ENCODE measurements around the gene GARIN1A. TPM values are rescaled to one million over a fixed set of nuclear protein-coding genes. Genes with fewer than 3 reads are reported as not detected.
"Not testable (repeated sequence)": the region's sequence is repeated elsewhere in the genome, so short reads cannot be mapped to it uniquely, and the experiment has no call there.

GARIN1A gene
- 1 to 10 TPM in 1 of 2 donors, under 1 TPM in 1; 0.14 to 1.1 TPM for total RNA-seq

DNA sequence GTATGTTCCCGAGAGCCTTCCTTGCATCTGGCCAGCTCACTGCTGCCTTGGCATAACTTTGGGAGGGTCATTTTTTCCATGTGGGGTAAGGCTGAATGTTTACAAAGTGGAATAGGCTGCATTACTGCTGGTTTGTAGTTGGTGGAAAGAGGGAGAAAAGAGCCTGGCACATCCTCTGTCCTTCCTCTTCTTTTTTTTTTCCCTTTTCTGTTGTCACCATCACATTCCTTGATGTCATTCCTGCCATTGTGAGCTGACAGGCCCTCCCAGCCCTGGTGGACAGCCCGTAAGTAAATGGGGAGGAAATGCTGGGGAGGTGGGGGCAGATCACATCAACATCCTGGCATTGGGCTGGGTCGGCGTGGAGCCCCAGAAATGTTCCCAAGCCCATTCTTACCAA, at the start of gene GARIN1A:
Gene GARIN1A, plus strand, starts transcription at position 301 of the 400 bp plus-strand sequence. CDS start 106 bp downstream, outside the sequence.
- Mint-ChIP-seq H3K9me3 (no peaks in the 10 kb centered on the region), H3K27ac (peak within 1 kb of the TSS in 1 of 2 donors; percentile 74), H3K36me3 (no peaks in the 10 kb centered on the region)
- DNase-seq (ENCODE audit: low spot score in 2 of 2): no peak
- ATAC-seq: no peak

DNA sequence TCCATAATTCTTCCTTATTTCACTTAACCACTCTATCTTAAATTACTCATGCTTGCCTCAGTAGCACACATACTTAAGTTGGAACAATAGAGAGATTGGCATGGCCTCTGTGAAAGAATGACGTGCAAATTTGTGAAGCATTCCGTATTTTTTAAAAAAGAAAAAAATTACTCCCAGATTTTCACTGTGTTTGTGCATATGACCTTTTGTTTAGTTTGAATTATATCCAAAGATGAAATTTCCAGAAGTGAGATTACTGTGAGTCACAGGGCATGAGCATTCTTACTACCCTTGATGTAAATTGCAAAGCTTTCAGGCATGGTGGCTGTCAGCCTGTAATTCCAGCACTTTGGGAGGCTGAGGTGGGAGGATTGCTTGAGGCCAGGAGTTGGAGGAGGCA, 45.0 kb upstream of the GARIN1A start:
- not testable (repeated sequence) for H3K9me3 Mint-ChIP-seq; DNase-seq (ENCODE audit: low spot score in 2 of 2); H3K36me3 Mint-ChIP-seq; ATAC-seq; H3K27ac Mint-ChIP-seq

DNA sequence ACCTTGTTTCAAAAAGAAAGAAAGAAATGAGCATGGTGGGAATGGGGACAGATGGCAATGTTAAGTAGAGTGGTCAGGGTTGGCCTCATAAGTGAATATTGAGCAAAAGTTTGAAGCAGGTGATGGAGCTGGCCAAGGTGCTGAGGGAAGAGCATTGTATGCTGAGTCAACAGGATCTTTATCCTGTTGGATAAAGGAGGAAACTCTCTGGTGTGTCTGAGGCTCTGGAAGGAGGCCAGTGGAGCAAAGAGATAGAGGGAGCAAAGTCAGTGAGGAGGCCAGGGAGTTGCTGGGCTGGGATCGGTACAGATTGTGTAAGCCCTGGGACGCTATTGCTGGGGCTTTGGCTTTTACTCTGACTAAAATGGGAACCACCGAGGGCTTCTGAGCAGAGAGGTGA, 38.2 kb upstream of the GARIN1A start:
- ATAC-seq; DNase-seq (ENCODE audit: low spot score in 2 of 2); H3K9me3 Mint-ChIP-seq: not testable (repeated sequence)
- H3K36me3 Mint-ChIP-seq: peaks cover 7 to 11% of the 10 kb centered on the region in 2 donors
- H3K27ac Mint-ChIP-seq: peak overlapping the region in 1 of 2 donors; percentile 53

DNA sequence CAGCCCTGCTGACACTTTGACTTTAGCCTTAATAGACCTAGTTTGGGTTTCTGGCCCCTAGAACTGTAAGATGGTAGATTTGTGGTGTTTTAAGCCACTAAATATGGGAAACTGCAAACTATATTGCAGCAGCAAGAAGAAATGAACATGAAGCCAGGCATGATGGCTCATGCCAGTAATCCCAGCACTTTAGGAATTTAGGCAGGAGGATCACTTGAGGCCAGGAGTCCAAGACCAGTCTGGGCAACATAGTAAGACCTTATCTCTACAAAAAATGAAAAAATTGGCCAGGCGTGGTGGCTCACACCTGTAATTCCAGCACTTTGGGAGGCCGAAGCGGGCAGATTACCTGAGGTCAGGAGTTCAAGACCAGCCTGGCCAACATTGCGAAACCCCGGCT, 26.9 kb upstream of the GARIN1A start:
- not testable (repeated sequence) for H3K27ac Mint-ChIP-seq; H3K9me3 Mint-ChIP-seq; DNase-seq (ENCODE audit: low spot score in 2 of 2); ATAC-seq; H3K36me3 Mint-ChIP-seq

DNA sequence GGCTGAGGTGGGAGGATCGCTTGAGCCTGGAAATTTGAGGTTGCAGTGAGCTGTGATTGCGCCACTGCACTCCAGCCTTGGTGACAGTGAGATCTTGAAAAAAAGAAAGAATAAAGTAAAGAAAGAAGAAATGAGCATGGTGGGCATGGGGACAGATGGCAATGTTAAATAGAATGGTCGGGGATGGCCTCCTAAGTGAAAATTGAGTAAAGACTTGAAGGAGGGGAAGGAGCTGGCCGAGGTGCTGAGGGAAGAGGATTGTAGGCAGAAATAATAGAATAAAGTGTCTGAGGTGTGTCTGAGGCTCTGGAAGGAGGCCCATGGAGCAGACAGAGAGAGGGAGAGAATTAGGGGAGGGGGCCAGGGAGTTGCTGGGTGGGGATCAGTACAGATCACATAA, 26.2 kb upstream of the GARIN1A start:
- not testable (repeated sequence) for DNase-seq (ENCODE audit: low spot score in 2 of 2); H3K36me3 Mint-ChIP-seq; ATAC-seq; H3K9me3 Mint-ChIP-seq
- peak overlapping the region in 1 of 2 donors; percentile 39 for H3K27ac Mint-ChIP-seq

DNA sequence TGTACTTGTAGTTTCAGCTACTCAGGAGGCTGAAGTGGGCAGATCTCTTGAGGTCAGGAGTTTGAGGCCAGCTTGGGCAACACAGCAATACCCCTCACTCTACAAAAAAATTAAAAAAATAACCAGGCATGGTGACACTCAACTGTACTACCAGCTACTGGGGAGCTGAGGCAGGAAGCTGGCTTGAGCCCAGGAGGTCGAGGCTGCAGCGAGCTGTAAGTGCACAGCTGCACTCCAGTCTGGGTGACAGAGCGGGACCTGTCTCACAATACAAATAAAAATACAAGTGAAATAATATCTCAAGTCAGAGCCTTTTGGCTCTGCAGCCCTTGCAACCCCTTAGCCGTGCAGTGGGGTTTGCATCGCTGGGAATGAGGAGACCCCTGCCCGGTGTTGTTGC, 25.2 kb upstream of the GARIN1A start:
- H3K9me3 Mint-ChIP-seq; H3K27ac Mint-ChIP-seq; DNase-seq (ENCODE audit: low spot score in 2 of 2); H3K36me3 Mint-ChIP-seq; ATAC-seq: not testable (repeated sequence)

DNA sequence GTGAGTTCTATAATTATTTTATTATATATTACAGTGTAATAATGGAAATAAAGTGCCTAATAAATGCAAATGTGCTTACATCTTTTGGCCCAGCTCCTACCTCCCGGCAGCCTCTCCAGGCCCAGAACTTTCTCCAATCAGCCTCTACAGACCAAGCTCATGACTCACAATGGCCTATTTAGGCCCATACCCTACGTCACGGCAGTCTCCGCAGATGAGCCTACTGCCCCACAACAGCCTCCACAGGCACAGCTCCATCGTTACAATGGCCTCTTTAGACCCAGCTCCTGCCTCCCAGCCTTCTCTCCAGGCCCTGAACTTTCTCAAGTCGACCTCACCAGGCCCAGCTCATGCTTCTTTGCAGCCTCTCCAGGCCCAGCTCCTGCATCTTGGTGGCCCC, 21.0 kb upstream of the GARIN1A start:
- not testable (repeated sequence) for DNase-seq (ENCODE audit: low spot score in 2 of 2); H3K36me3 Mint-ChIP-seq; H3K27ac Mint-ChIP-seq; ATAC-seq; H3K9me3 Mint-ChIP-seq

DNA sequence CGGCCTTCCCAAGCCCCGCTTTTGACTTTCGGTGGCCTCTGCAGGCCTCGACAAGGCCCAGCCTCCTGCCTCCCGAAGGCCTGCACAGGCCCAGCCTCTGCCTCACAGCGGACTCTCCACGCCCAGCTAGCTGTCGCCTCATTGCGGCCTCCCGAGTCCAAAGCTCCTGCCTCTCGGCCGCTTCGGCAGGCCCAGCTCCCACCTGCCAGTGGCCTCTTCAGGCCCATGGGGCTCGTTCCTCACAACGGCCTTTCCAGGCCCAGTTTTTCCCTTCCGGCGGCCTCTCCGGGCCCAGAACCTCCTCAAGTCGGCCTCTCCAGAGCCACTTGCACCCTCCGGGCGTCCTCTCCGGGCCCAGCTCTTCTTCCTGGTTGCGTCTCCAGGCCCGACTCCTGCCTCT, 19.5 kb upstream of the GARIN1A start:
- H3K9me3 Mint-ChIP-seq; ATAC-seq; H3K36me3 Mint-ChIP-seq; DNase-seq (ENCODE audit: low spot score in 2 of 2): not testable (repeated sequence)
- peak overlapping the region in 1 of 2 donors; percentile 50 for H3K27ac Mint-ChIP-seq

DNA sequence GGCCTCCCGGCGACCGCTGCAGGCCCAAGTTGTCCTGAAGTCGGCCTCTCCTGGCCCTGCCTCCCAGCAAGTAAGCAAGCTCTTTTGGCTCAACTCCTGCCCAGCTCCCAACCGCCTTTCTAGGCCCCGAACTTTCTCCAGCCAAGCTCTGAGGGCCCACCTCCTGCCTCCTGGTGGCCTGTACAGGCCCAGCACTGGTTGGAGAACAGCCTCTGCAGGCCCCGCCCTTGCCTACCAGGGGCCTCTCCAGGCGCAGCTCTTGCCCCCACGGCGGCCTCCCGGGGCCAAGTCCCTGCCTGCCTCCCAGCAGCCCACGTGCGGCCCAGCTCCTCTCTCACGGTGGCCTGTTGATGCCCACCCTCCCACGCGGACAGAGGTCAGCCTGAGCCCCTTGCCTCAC, 18.9 kb upstream of the GARIN1A start:
- not testable (repeated sequence) for H3K9me3 Mint-ChIP-seq; ATAC-seq; DNase-seq (ENCODE audit: low spot score in 2 of 2); H3K36me3 Mint-ChIP-seq
- peak overlapping the region in 1 of 2 donors; percentile 50 for H3K27ac Mint-ChIP-seq

DNA sequence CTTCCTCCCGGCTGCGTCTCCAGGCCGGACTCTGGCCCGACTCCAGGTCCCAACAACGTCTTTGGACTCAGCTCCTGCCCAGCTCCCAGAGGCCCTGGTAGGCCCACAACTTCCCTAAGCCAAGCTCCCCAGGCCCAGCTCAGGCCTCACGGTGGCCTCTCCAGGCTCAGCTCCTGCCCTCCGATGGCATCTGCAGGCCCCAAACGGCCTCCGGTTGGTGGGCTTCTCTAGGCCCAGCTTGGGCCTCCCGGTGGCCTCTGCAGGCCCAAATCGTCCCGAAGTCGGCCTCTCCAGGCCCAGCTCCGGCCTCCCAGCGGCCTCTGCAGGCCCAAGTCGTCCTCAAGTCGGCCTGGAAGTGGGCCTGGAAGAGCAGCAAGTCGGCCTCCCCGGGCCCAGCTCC, 18.0 kb upstream of the GARIN1A start:
- not testable (repeated sequence) for DNase-seq (ENCODE audit: low spot score in 2 of 2); ATAC-seq; H3K36me3 Mint-ChIP-seq; H3K9me3 Mint-ChIP-seq
- peak overlapping the region in 1 of 2 donors; percentile 76 for H3K27ac Mint-ChIP-seq

DNA sequence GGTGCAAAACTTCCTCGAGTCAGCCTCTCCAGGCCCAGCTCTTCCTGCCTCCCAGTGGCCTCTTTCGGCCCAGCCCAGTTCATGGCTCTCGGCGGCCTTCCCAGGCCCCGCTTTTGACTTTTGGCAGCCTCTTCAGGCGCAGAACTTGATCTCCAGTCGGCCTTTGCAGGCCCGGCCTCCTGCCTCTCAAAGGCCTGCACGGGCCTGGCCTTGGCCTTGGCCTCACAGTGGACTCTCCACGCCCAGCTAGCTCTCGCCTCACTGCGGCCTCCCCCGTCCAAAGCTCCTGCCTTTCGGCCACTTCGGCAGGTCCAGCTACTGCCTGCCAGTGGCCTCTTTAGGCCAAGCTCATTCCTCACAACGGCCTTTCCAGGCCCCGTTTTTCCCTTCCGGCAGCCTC, 17.6 kb upstream of the GARIN1A start:
- not testable (repeated sequence) for ATAC-seq; H3K9me3 Mint-ChIP-seq; H3K36me3 Mint-ChIP-seq; DNase-seq (ENCODE audit: low spot score in 2 of 2)
- H3K27ac Mint-ChIP-seq: peak overlapping the region; percentile 55 to 76

DNA sequence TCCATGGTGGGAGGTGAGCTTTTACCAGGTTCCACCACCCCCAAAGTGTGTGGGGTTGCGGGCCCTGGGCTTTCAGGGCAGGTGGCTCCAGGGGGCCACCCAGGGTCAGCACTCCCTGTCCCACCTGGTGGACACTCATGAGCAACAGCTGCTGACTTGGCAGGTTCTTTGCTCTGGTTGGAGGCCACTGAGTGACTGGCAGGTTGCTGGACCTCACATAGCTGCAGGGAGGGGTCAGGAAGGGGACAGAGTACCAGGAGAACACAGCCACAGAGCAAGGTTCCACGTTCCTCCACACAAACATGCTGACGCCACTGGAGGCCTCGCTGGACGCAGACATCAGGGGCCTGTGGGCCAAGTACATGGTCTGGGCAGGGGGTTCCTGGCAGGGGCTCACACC, 13.7 kb upstream of the GARIN1A start:
- not testable (repeated sequence) for H3K9me3 Mint-ChIP-seq; DNase-seq (ENCODE audit: low spot score in 2 of 2); ATAC-seq
- Mint-ChIP-seq H3K36me3 (peaks cover 9 to 19% of the 10 kb centered on the region in 2 donors), H3K27ac (peak overlapping the region; percentile 35 to 60)

DNA sequence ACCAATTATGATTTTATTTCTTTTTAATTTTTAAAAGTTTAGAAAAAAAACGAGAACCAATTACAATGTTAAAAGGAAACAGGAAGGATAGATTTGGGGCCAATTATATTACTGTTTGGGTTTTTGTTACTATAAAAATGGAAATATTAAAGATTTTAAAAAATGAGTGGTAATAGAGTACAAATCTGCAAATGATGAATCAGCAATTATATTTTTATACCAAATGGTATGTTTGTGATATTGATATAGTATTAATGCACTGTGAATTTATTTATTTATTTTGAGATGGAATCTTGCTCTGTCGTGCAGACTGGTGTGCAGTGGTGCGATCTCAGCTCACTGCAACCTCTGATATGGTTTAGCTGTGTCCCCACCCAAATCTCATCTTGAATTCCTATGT, 11.5 kb upstream of the GARIN1A start:
- H3K27ac Mint-ChIP-seq: no peak overlapping the region
- peaks cover 9 to 19% of the 10 kb centered on the region in 2 donors for H3K36me3 Mint-ChIP-seq
- DNase-seq (ENCODE audit: low spot score in 2 of 2): no peak
- no peak for ATAC-seq
- H3K9me3 Mint-ChIP-seq: peaks cover 6% of the 10 kb centered on the region in 2 donors

DNA sequence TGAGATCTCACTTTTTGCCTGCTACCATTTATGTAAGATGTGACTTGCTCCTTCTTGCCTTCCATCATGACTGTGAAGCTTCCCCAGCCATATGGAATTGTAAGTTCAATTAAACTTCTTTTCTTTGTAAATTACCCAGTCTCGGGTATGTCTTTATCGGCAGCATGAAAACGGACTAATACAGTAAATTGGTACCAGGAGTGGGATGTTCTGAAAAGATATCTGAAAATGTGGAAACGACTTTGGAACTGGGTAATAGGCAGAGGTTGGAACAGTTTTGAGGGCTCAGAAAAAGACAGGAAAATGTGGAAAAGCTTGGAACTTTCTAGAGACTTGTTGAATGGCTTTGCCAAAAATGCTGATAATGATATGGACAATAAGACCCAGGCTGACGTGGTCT, 10.6 kb upstream of the GARIN1A start:
- DNase-seq (ENCODE audit: low spot score in 2 of 2) (no peak), ATAC-seq (no peak)
- peaks cover 6% of the 10 kb centered on the region in 2 donors for H3K9me3 Mint-ChIP-seq
- peak overlapping the region in 1 of 2 donors; percentile 66 for H3K27ac Mint-ChIP-seq
- peaks cover 9 to 19% of the 10 kb centered on the region in 2 donors for H3K36me3 Mint-ChIP-seq

DNA sequence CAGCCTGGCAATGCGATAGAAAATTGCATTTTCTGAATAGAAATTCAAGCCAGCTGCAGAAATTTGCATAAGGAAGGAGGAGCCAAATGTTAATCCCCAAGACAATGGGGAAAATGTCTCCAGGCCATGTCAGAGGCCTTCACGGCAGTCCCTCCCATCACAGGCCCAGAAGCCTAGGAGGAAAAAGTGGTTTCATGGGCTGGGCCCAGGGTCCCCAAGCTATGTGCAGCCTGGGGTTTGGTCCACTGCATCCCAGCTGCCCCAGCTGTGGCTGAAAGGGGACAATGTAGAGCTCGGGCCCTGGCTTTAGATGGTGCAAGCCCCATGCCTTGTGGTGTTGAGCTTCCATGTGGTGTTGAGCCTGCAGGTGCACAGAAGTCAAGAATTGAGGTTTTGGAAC, 10.0 kb upstream of the GARIN1A start:
- no peak overlapping the region for H3K27ac Mint-ChIP-seq
- H3K36me3 Mint-ChIP-seq: peaks cover 9 to 19% of the 10 kb centered on the region in 2 donors
- DNase-seq (ENCODE audit: low spot score in 2 of 2) (no peak), ATAC-seq (no peak)
- H3K9me3 Mint-ChIP-seq: peaks cover 6% of the 10 kb centered on the region in 2 donors

DNA sequence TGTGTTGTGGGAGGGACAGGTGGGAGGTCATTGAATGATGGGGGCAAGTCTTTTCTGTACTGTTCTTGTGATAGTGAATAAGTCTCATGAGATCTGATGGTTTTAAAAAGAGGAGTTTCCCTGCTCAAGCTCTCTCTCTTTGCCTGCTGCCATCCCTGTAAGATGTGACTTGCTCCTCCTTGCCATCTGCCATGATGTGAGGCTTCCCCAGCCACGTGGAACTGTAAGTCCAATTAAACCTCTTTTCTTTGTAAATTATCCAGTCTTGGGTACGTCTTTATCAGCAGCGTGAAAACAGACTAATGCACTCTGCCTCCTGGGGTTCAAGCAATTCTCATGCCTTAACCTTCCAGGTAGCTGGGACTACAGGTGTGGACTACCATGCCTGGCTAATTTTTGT, 8.9 kb upstream of the GARIN1A start:
- peaks cover 9 to 19% of the 10 kb centered on the region in 2 donors for H3K36me3 Mint-ChIP-seq
- not testable (repeated sequence) for H3K9me3 Mint-ChIP-seq; ATAC-seq; H3K27ac Mint-ChIP-seq; DNase-seq (ENCODE audit: low spot score in 2 of 2)

DNA sequence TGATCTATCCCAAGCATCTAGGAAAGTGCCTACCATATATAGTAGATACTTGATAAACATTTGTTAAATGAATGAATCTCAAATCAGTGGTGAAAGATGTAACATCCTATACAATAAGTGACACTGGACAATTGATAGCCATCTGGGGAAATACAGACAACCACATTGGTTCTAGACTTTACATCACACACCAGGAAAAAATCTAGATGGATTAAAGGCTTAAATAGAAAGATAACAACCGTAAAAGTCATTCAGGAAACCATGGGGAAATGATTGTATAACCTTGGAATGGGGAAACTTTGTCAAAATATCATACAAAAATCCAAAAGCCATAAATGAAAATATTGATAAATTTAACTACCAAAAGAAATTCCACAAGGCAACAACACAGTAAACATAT, 7.0 kb upstream of the GARIN1A start:
- no peak overlapping the region for H3K27ac Mint-ChIP-seq
- DNase-seq (ENCODE audit: low spot score in 2 of 2): no peak
- peaks cover 9 to 19% of the 10 kb centered on the region in 2 donors for H3K36me3 Mint-ChIP-seq
- H3K9me3 Mint-ChIP-seq: peaks cover 6% of the 10 kb centered on the region in 2 donors
- ATAC-seq: no peak

DNA sequence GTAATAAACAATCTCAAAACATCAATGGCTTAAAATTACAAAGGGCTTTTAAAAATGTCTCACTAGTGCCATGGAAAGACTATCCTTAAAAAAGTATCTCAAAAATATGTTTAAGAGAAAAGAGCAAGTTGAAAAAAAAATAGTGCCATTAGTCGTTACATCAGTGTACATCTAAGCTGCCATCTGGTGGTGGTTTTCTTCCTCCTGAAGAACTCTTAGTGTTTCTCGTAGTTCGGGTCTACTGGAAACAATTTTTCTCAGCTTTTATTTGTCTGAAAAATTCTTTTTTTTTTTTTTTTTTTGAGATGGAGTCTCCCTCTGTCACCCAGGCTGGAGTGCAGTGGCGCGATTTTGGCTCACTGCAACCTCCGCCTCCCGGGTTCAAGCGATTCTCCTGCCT, 5.9 kb upstream of the GARIN1A start:
- ATAC-seq: no peak
- DNase-seq (ENCODE audit: low spot score in 2 of 2): no peak
- Mint-ChIP-seq H3K27ac (no peak overlapping the region), H3K36me3 (peaks cover 8 to 12% of the 10 kb centered on the region in 2 donors), H3K9me3 (peaks cover 6% of the 10 kb centered on the region in 2 donors)

All from activated naive CD4-positive, alpha-beta T cell treated with anti-CD3 and anti-CD28 coated beads, Interleukin-2, amount 50 U/mL, for 72 hours (primary cell).